C4-2B (cell line): ENCODE data around the gene ADAMTSL1.

Experiments used
- CTCF ChIP-seq: fragments of 450-650 bp; conservative IDR thresholded peaks from 2 replicates; pipeline ENCODE4 v1.5.1; 2017; ENCODE audit warnings: mild to moderate bottlenecking
- ZFX ChIP-seq: fragments of 450-650 bp; IDR thresholded peaks from 2 replicates; pipeline ENCODE4 v1.6.1; 2017

GRCh38 chr9:18741359-18741758 is 267.4 kb downstream of the ADAMTSL1 start:
- TF ChIP-seq CTCF, result no peak
- no peak for TF ChIP-seq ZFX
